Posterior cingulate gyrus (tissue), 11 donors: Measurements from ENCODE around the gene FNIP1.
"Not testable (repeated sequence)": the region's sequence is repeated elsewhere in the genome, so short reads cannot be mapped to it uniquely, and the experiment has no call there.

Source experiments
- DNase-seq, 10 donors: peaks; one replicate each; pipeline versions ENCODE4 v3.0.0 to v3.0.0-alpha.2; 2020 to 2021; ENCODE audit warnings: mixed read lengths in 3 of 10
- intact Hi-C: fragments of 100-400 bp; cut with DNase I; formaldehyde crosslinking; loops from one replicate; pipeline ENCODE4 v1.15.1; 2023

Gene FNIP1

GRCh38 chr5:131644822-131645221 is 152.0 kb downstream of the FNIP1 start:
- intact Hi-C loops = no loop called here
- DNase-seq = no peak

GRCh38 chr5:131644370-131644769 is 152.4 kb downstream of the FNIP1 start:
- intact Hi-C loops = no loop called here
- DNase-seq = no peak

GRCh38 chr5:131641494-131641893 is 155.3 kb downstream of the FNIP1 start:
- intact Hi-C loops = no loop called here
- DNase-seq = no peak

- no peak for DNase-seq
- intact Hi-C loops = no loop called here
Measured at GRCh38 chr5:131640043-131640856, 156.6 kb downstream of the FNIP1 start.

- intact Hi-C loops = loop anchor here (10.0 kb wide), 2 partner anchors 66 to 366 kb away; no protein-coding TSS in a partner anchor
- DNase-seq = no peak
Measured at GRCh38 chr5:131639148-131639547, 157.7 kb downstream of the FNIP1 start.

- no peak for DNase-seq
- intact Hi-C loops = loop anchor here (10.0 kb wide), 2 partner anchors 67 to 367 kb away; no protein-coding TSS in a partner anchor
Measured at GRCh38 chr5:131637694-131638093, 159.1 kb downstream of the FNIP1 start.

- intact Hi-C loops = loop anchor here (2.0 to 10.0 kb wide), 3 partner anchors 69 to 369 kb away; partner anchors contain the start of gene FNIP1
- peak in 3 of 10 donors; percentile 74 to 84 (median 82) for DNase-seq
Measured at GRCh38 chr5:131635684-131636572, 160.9 kb downstream of the FNIP1 start.

- intact Hi-C loops = loop anchor here (2.0 to 10.0 kb wide), 4 partner anchors 43 to 370 kb away; partner anchors contain the start of gene FNIP1
- DNase-seq = peak; percentile 92 to 99 (median 96)
Measured at GRCh38 chr5:131634996-131635683, 161.7 kb downstream of the FNIP1 start, which contains the start of gene RAPGEF6. RAPGEF6 (minus strand) TSS chr5:131635229; CDS start chr5:131635030, 199 bp downstream.

- DNase-seq = peak in 6 of 10 donors; percentile 29 to 90 (median 44)
- intact Hi-C loops = loop anchor here (2.0 to 10.0 kb wide), 4 partner anchors 42 to 370 kb away; partner anchors contain the start of gene FNIP1
Measured at GRCh38 chr5:131634666-131634995, 162.2 kb downstream of the FNIP1 start.

GRCh38 chr5:131634238-131634637 is 162.6 kb downstream of the FNIP1 start:
- intact Hi-C loops = loop anchor here (2.0 to 10.0 kb wide), 4 partner anchors 42 to 371 kb away; partner anchors contain the start of gene FNIP1
- no peak for DNase-seq

- no peak for DNase-seq
- intact Hi-C loops = loop anchor here (2.0 to 10.0 kb wide), 4 partner anchors 42 to 371 kb away; partner anchors contain the start of gene FNIP1
Measured at GRCh38 chr5:131633830-131634229, 163.0 kb downstream of the FNIP1 start.

- intact Hi-C loops = loop anchor here (5.0 to 10.0 kb wide), 3 partner anchors 39 to 374 kb away; no protein-coding TSS in a partner anchor
- no peak for DNase-seq
Measured at GRCh38 chr5:131630963-131631350, 165.9 kb downstream of the FNIP1 start.

- intact Hi-C loops = loop anchor here (5.0 to 10.0 kb wide), 3 partner anchors 38 to 374 kb away; no protein-coding TSS in a partner anchor
- DNase-seq = no peak
Measured at GRCh38 chr5:131630208-131630962, 166.4 kb downstream of the FNIP1 start.

- no peak for DNase-seq
- intact Hi-C loops = no loop called here
Measured at GRCh38 chr5:131628990-131629389, 167.8 kb downstream of the FNIP1 start.

GRCh38 chr5:131627207-131627865 is 169.5 kb downstream of the FNIP1 start:
- DNase-seq = no peak
- intact Hi-C loops = no loop called here

- DNase-seq = peak in 3 of 10 donors; percentile 34 to 55 (median 43)
Measured at GRCh38 chr5:131622633-131623032, 174.2 kb downstream of the FNIP1 start.

GRCh38 chr5:131621164-131621563 is 175.7 kb downstream of the FNIP1 start:
- intact Hi-C loops, DNase-seq: not testable (repeated sequence)

More at GRCh38 chr5:131622633-131623032, 174.2 kb downstream of the FNIP1 start:
- intact Hi-C loops = no loop called here

GRCh38 chr5:131619102-131619501 is 177.7 kb downstream of the FNIP1 start:
- DNase-seq = no peak
- intact Hi-C loops = no loop called here
